ENCODE measurements around the gene UMAD1.

The UMAD1 gene

GRCh38 chr7:7785344-7785973 lies 144.9 kb downstream of the UMAD1 start:
- no peaks in the 10 kb centered on the region for H3K27me3 ChIP-seq (ENCODE audit: insufficient read depth, poor library complexity, severe bottlenecking)
- H3K27ac ChIP-seq (replicated peaks), result no peak overlapping the region
- H3K4me3 ChIP-seq (replicated peaks; ENCODE audit: insufficient read depth, low read length), result no peak overlapping the region
- no peak for DNase-seq (ENCODE audit: low read depth in 1 of 2, low spot score in 1 of 2)
- no peak for TF ChIP-seq REST (IDR thresholded peaks at IDR 0.05; ENCODE audit: insufficient replicate concordance, low read depth)
- no peak for TF ChIP-seq GABPA (IDR thresholded peaks at IDR 0.05; ENCODE audit: low read depth)
- no peak for TF ChIP-seq SPI1 (IDR thresholded peaks at IDR 0.05; ENCODE audit: borderline replicate concordance, low read depth)
- no peak for TF ChIP-seq CTCF (IDR thresholded peaks at IDR 0.05; ENCODE audit: insufficient read depth, low read length)
- no peak for TF ChIP-seq POLR2AphosphoS5 (IDR thresholded peaks at IDR 0.05; ENCODE audit: low read depth)

DNA sequence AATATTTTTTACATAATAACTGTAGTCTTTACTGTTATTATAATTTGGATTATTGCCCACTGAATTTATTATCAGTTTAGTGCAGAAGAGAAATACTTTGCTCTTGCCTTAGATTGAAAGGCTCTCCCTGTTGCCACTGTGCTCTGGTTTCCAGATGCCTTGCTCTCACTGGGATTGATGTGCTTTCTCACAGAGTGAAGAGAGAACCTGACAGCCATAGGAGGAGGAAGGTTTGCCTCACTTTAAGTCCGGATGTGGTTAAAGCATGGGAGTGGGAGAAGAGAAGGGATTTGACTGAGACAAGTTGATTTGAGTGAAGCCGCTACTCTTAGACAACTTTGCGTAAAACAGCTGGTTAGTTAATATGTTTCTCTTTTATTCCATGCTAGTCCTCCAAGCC lies 146.0 kb downstream of the UMAD1 start:
- Histone ChIP-seq H3K27me3 (ENCODE audit: insufficient read depth, poor library complexity, severe bottlenecking) (no peaks in the 10 kb centered on the region), H3K27ac (replicated peaks) (no peak overlapping the region), H3K4me3 (replicated peaks; ENCODE audit: insufficient read depth, low read length) (no peak overlapping the region)
- TF ChIP-seq POLR2AphosphoS5 (IDR thresholded peaks at IDR 0.05; ENCODE audit: low read depth), result no peak
- no peak for TF ChIP-seq CTCF (IDR thresholded peaks at IDR 0.05; ENCODE audit: insufficient read depth, low read length)
- no peak for TF ChIP-seq GABPA (IDR thresholded peaks at IDR 0.05; ENCODE audit: low read depth)
- no peak for TF ChIP-seq REST (IDR thresholded peaks at IDR 0.05; ENCODE audit: insufficient replicate concordance, low read depth)
- no peak for TF ChIP-seq SPI1 (IDR thresholded peaks at IDR 0.05; ENCODE audit: borderline replicate concordance, low read depth)
- DNase-seq (ENCODE audit: low read depth in 1 of 2, low spot score in 1 of 2), result no peak

- no peak overlapping the region for H3K4me3 ChIP-seq (replicated peaks; ENCODE audit: insufficient read depth, low read length)
- TF ChIP-seq REST (IDR thresholded peaks at IDR 0.05; ENCODE audit: insufficient replicate concordance, low read depth) (no peak), CTCF (IDR thresholded peaks at IDR 0.05; ENCODE audit: insufficient read depth, low read length) (no peak), SPI1 (IDR thresholded peaks at IDR 0.05; ENCODE audit: borderline replicate concordance, low read depth) (no peak)
These were observed 149.0 kb downstream of the UMAD1 start for GRCh38 chr7:7789551-7789988.

More at GRCh38 chr7:7789551-7789988, 149.0 kb downstream of the UMAD1 start:
- no peak for DNase-seq (ENCODE audit: low read depth in 1 of 2, low spot score in 1 of 2)
- Histone ChIP-seq H3K27me3 (ENCODE audit: insufficient read depth, poor library complexity, severe bottlenecking) (no peaks in the 10 kb centered on the region), H3K27ac (replicated peaks) (no peak overlapping the region)

All from HL-60 (cell line).